Activated CD8-positive, alpha-beta T cell treated with anti-CD3 and anti-CD28 coated beads for 36 hours (primary cell): ENCODE data around the gene CTDSPL. TPM values are rescaled to one million over a fixed set of nuclear protein-coding genes. Genes with fewer than 3 reads are reported as not detected.
"Not testable (repeated sequence)": the region's sequence is repeated elsewhere in the genome, so short reads cannot be mapped to it uniquely, and the experiment has no call there.

Experiments
- ATAC-seq: fragments of 200-7000 bp; cut with Tn5 transposase; one replicate; pipeline ENCODE4 v1.10.0; 2021; ENCODE audit warnings: mild to moderate bottlenecking, moderate library complexity
- CTCF ChIA-PET: fragments of 350-600 bp; sonication (Branson Sonifier 250); formaldehyde crosslinking; loops from one replicate; lab custom pipeline; 2021; ENCODE audit warnings: antibody characterized with exemption; lab: Charles Lee
- POLR2A ChIA-PET: fragments of 350-600 bp; sonication (Branson Sonifier 250); formaldehyde crosslinking; loops from one replicate; lab custom pipeline; 2021; ENCODE audit warnings: antibody characterized with exemption; lab: Charles Lee
- DNase-seq: peaks from one replicate; pipeline ENCODE4 v3.0.0-alpha.2; 2020
- H3K27ac Mint-ChIP-seq: one replicate; pipeline ENCODE4 v1.8.0; 2021; ENCODE audit warnings: mild to moderate bottlenecking, mixed read lengths
- H3K27me3 Mint-ChIP-seq: one replicate; pipeline ENCODE4 v1.8.0; 2021; ENCODE audit warnings: mixed read lengths
- H3K36me3 Mint-ChIP-seq: one replicate; pipeline ENCODE4 v1.8.0; 2021; ENCODE audit warnings: low read depth, mixed read lengths
- H3K4me1 Mint-ChIP-seq: one replicate; pipeline ENCODE4 v1.8.0; 2021; ENCODE audit warnings: low read depth, mixed read lengths
- H3K4me3 Mint-ChIP-seq: one replicate; pipeline ENCODE4 v1.8.0; 2021; ENCODE audit warnings: mild to moderate bottlenecking, moderate library complexity, mixed read lengths
- H3K9me3 Mint-ChIP-seq: one replicate; pipeline ENCODE4 v1.8.0; 2021; ENCODE audit warnings: mixed read lengths
- intact Hi-C: fragments of 100-400 bp; cut with micrococcal nuclease; formaldehyde crosslinking; loops from one replicate; pipeline ENCODE4 v1.10.0; 2022
- total RNA-seq, 2 experiments: library from RNA; stranded (reverse); gene quantifications; one replicate each; pipeline ENCODE4 v1.2.3, GENCODE V29; 2021
- TF ChIP-seq, protein P1 (sequence below): fragments of 200-600 bp; IDR thresholded peaks from one replicate; pipeline ENCODE4 v1.8.0; 2022; ENCODE audit warnings: antibody characterized with exemption, mild to moderate bottlenecking

Gene CTDSPL
- 1 to 10 TPM; 1.2 to 1.7 TPM for total RNA-seq

DNA sequence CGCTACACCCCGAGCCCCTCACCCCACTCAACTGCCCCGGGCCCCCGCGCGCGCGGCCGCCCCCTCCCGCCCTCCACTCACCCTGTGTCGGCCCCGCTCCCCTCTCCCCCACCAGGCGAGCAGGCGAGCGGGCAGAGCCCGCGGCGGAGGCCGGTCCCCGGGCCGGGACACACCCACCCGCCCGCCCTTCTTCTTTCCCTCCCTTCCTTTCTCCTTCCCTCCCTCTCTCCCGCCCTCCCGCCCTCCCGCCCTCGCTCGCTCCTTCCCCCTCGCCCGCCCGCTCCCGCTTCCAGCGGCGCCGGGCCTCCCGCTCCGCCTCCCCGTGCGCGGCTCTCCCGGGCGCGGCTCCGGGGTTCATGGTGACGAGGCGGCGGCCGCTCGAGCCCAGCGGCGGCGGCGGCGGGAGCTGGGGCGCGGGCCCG is at the start of gene CTDSPL:
Gene CTDSPL, plus strand, starts transcription at position 261 of the 422 bp plus-strand sequence. CDS start 320 bp downstream, outside the sequence.
- no peaks in the 10 kb centered on the region for H3K36me3 Mint-ChIP-seq
- POLR2A ChIA-PET, result interaction anchor here (0.7 kb wide), 1 partner anchor 40 kb away, joined by 3 read pairs; no protein-coding TSS in a partner anchor
- ATAC-seq (no peak), DNase-seq (no peak)
- H3K27ac Mint-ChIP-seq, result no peak within 1 kb of the TSS
- TF ChIP-seq, protein P1, sequence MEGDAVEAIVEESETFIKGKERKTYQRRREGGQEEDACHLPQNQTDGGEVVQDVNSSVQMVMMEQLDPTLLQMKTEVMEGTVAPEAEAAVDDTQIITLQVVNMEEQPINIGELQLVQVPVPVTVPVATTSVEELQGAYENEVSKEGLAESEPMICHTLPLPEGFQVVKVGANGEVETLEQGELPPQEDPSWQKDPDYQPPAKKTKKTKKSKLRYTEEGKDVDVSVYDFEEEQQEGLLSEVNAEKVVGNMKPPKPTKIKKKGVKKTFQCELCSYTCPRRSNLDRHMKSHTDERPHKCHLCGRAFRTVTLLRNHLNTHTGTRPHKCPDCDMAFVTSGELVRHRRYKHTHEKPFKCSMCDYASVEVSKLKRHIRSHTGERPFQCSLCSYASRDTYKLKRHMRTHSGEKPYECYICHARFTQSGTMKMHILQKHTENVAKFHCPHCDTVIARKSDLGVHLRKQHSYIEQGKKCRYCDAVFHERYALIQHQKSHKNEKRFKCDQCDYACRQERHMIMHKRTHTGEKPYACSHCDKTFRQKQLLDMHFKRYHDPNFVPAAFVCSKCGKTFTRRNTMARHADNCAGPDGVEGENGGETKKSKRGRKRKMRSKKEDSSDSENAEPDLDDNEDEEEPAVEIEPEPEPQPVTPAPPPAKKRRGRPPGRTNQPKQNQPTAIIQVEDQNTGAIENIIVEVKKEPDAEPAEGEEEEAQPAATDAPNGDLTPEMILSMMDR, result no peak
- intact Hi-C loops, result no loop called here
- peak within 1 kb of the TSS; percentile 68 for H3K4me3 Mint-ChIP-seq
- peaks cover 14% of the 10 kb centered on the region for H3K27me3 Mint-ChIP-seq
- peaks cover 22% of the 10 kb centered on the region for H3K4me1 Mint-ChIP-seq
- no peaks in the 10 kb centered on the region for H3K9me3 Mint-ChIP-seq
- CTCF ChIA-PET, result no interaction called here

DNA sequence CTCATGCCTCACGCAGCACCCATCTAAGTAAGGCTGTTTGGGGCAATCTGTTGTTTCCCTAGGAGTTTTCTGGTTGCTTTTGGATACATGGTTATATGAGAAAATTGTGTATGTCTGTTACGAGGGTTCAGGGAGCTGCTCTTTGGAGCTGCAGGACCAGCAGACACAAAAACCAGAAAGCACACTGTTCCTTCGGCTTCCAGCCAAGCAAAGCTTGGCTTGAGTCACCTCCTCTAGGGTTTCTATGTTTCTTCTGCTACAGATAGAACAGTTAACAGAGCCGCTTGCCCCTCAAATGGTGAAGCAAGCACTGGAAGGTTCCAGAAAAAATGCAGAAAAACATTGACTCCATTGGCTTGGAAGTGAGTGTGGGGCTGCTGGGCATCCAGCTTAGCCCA is 49.2 kb upstream of the CTDSPL start:
- CTCF ChIA-PET, result no interaction called here
- H3K9me3 Mint-ChIP-seq, result no peaks in the 10 kb centered on the region
- POLR2A ChIA-PET, result no interaction called here
- ATAC-seq (no peak), DNase-seq (no peak)
- H3K27me3 Mint-ChIP-seq, result no peaks in the 10 kb centered on the region
- H3K4me1 Mint-ChIP-seq, result no peaks in the 10 kb centered on the region
- intact Hi-C loops, result no loop called here
- no peak overlapping the region for H3K27ac Mint-ChIP-seq
- no peaks in the 10 kb centered on the region for H3K36me3 Mint-ChIP-seq
- TF ChIP-seq, protein P1, result no peak
- no peak overlapping the region for H3K4me3 Mint-ChIP-seq

DNA sequence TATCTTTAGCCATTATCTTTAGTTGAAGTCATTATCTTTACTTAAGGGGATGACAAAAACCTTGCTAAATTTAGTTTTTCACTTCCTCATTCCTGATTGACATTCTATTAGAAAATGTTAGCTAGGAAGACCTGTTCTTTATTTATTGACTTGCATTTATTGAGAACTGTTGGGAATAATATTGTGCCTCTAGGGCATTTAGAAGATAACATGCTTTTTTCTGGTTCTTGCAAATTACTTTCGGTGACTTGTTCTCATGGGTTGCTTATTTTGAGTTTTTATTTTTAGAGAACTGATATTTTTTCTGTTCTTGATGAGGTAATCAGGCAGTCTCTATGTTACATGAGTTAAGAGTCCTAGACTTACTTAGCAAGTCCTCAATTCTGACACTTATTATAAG is 48.3 kb upstream of the CTDSPL start:
- POLR2A ChIA-PET, result no interaction called here
- DNase-seq, result no peak
- no peaks in the 10 kb centered on the region for H3K4me1 Mint-ChIP-seq
- CTCF ChIA-PET, result no interaction called here
- H3K4me3 Mint-ChIP-seq, result no peak overlapping the region
- intact Hi-C loops, result no loop called here
- no peaks in the 10 kb centered on the region for H3K36me3 Mint-ChIP-seq
- no peak for ATAC-seq
- TF ChIP-seq, protein P1, result no peak
- no peaks in the 10 kb centered on the region for H3K9me3 Mint-ChIP-seq
- no peak overlapping the region for H3K27ac Mint-ChIP-seq
- H3K27me3 Mint-ChIP-seq, result no peaks in the 10 kb centered on the region

DNA sequence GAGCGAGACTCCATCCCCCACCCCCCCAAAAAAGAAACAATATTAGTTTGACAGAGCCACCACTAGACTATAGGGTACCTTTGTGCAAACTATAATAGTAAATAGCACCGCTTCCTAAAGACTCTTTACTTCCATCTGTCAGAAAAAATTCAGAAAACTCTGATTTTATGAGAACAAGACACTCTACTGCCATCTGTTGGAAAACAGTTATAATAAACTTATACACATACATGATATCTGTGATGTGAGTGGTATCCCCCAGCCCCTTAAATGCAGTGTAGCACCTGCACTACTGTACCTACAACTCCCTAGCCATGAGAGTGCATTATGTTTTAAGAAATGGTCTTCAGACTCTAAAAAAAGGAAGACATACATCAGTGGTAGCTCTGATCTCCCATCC is 47.1 kb upstream of the CTDSPL start:
- Mint-ChIP-seq H3K4me3 (no peak overlapping the region), H3K27me3 (no peaks in the 10 kb centered on the region), H3K9me3 (no peaks in the 10 kb centered on the region), H3K36me3 (no peaks in the 10 kb centered on the region), H3K4me1 (no peaks in the 10 kb centered on the region), H3K27ac (no peak overlapping the region)
- DNase-seq, result no peak
- TF ChIP-seq, protein P1, result peak; percentile 13
- intact Hi-C loops, result no loop called here
- POLR2A ChIA-PET, result interaction anchor here (0.7 kb wide), 1 partner anchor 137 kb away, joined by 3 read pairs; no protein-coding TSS in a partner anchor
- CTCF ChIA-PET, result interaction anchor here (0.8 kb wide), 1 partner anchor 141 kb away, joined by 3 read pairs; no protein-coding TSS in a partner anchor
- no peak for ATAC-seq

DNA sequence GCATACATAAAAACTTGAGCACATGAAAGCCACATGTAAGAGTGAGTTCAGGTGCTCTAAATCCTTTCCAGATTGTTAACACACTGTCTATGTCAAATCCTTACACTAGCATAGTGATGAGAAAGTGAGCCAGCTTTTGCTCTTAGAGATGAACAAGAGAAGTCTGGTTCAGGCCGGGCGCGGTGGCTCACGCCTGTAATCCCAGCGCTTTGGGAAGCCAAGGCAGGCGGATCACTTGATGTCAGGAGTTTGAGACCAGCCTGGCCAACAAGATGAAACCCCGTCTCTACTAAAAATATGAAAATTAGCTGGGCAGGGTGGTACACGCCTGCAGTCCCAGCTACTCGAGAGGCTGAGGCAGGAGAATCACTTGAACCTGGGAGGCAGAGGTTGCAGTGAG is 46.5 kb upstream of the CTDSPL start:
- POLR2A ChIA-PET, H3K4me3 Mint-ChIP-seq, H3K36me3 Mint-ChIP-seq, H3K4me1 Mint-ChIP-seq, ATAC-seq, intact Hi-C loops, DNase-seq, H3K27me3 Mint-ChIP-seq, H3K9me3 Mint-ChIP-seq, H3K27ac Mint-ChIP-seq: not testable (repeated sequence)
- CTCF ChIA-PET, result interaction anchor here (0.8 to 1.2 kb wide), 2 partner anchors 142 to 152 kb away, joined by 3 read pairs; no protein-coding TSS in a partner anchor
